ENCODE measurements around the gene ILK.

The ILK gene

GRCh38 chr11:6584528-6584927 is 19.0 kb upstream of the ILK start:
- Histone ChIP-seq H3K27ac (ENCODE audit: low read length, poor library complexity, severe bottlenecking) (no peak overlapping the region), H3K18ac (ENCODE audit: low read depth in 1 of 2, low read length in 2 of 2) (no peak overlapping the region), H4K91ac (ENCODE audit: low read length) (no peak overlapping the region), H3K14ac (ENCODE audit: low read length in 2 of 2) (no peak overlapping the region), H3K4me3 (ENCODE audit: insufficient read depth in 1 of 2, low read depth in 1 of 2, low read length in 2 of 2) (no peak overlapping the region), H3K9me3 (ENCODE audit: control insufficient read depth, low read length) (peaks cover 17% of the 10 kb centered on the region), H2AFZ (ENCODE audit: low read depth, low read length) (no peak overlapping the region), H3K79me1 (replicated peaks; ENCODE audit: low read length, poor library complexity, severe bottlenecking) (peaks cover 9% of the 10 kb centered on the region), H3K9ac (ENCODE audit: low read length) (no peak overlapping the region), H3K23ac (ENCODE audit: low read length in 2 of 2) (no peak overlapping the region), H2BK5ac (ENCODE audit: low read depth, low read length, poor library complexity, severe bottlenecking) (no peak overlapping the region), H3K4me2 (ENCODE audit: low read length, poor library complexity, severe bottlenecking) (no peak overlapping the region), H2BK12ac (ENCODE audit: low read length in 2 of 2) (no peak overlapping the region), H3K4ac (ENCODE audit: low read depth in 1 of 2, low read length in 2 of 2) (no peak overlapping the region), H4K8ac (ENCODE audit: low read length) (no peak overlapping the region), H2BK120ac (ENCODE audit: low read depth, low read length) (no peak overlapping the region), H3K27me3 (ENCODE audit: control insufficient read depth in 1 of 2, insufficient read depth in 1 of 2, low read length in 2 of 2) (no peaks in the 10 kb centered on the region), H3K36me3 (ENCODE audit: control insufficient read depth in 1 of 2, insufficient read depth in 2 of 2, low read depth in 1 of 2, low read length in 2 of 2) (peaks cover 7 to 17% of the 10 kb centered on the region in 2 experiments), H2BK15ac (ENCODE audit: low read depth, poor library complexity, severe bottlenecking) (no peak overlapping the region), H3K4me1 (ENCODE audit: control insufficient read depth, insufficient read depth, low read depth, low read length) (peaks cover 11% of the 10 kb centered on the region), H2AK5ac (ENCODE audit: low read length, severe bottlenecking) (no peak overlapping the region)
- DNase-seq, result no peak
- WGBS, result 92% methylated on average over 3 of the region's 4 CpGs

- H2BK12ac ChIP-seq (ENCODE audit: low read length in 2 of 2), result no peak overlapping the region
- H2AFZ ChIP-seq (ENCODE audit: low read depth, low read length), result no peak overlapping the region
- no peak overlapping the region for H2BK5ac ChIP-seq (ENCODE audit: low read depth, low read length, poor library complexity, severe bottlenecking)
- peaks cover 4% of the 10 kb centered on the region for H3K79me1 ChIP-seq (replicated peaks; ENCODE audit: low read length, poor library complexity, severe bottlenecking)
- H3K27ac ChIP-seq (ENCODE audit: low read length, poor library complexity, severe bottlenecking), result no peak overlapping the region
- peak; percentile 22 for DNase-seq
- H4K91ac ChIP-seq (ENCODE audit: low read length), result no peak overlapping the region
- WGBS, result 37% methylated on average over 25 of the region's 25 CpGs
- no peak overlapping the region for H2BK15ac ChIP-seq (ENCODE audit: low read depth, poor library complexity, severe bottlenecking)
- H2AK5ac ChIP-seq (ENCODE audit: low read length, severe bottlenecking), result no peak overlapping the region
- H2BK120ac ChIP-seq (ENCODE audit: low read depth, low read length), result no peak overlapping the region
- peaks cover 4 to 5% of the 10 kb centered on the region in 2 experiments for H3K36me3 ChIP-seq (ENCODE audit: control insufficient read depth in 1 of 2, insufficient read depth in 2 of 2, low read depth in 1 of 2, low read length in 2 of 2)
- H4K8ac ChIP-seq (ENCODE audit: low read length), result no peak overlapping the region
- H3K27me3 ChIP-seq (ENCODE audit: control insufficient read depth in 1 of 2, insufficient read depth in 1 of 2, low read length in 2 of 2), result no peaks in the 10 kb centered on the region
- H3K4me3 ChIP-seq (ENCODE audit: insufficient read depth in 1 of 2, low read depth in 1 of 2, low read length in 2 of 2), result peak overlapping the region in 1 of 2 experiments; percentile 3
- H3K4me2 ChIP-seq (ENCODE audit: low read length, poor library complexity, severe bottlenecking), result peak overlapping the region; percentile 62
- H3K14ac ChIP-seq (ENCODE audit: low read length in 2 of 2), result no peak overlapping the region
- H3K4ac ChIP-seq (ENCODE audit: low read depth in 1 of 2, low read length in 2 of 2), result no peak overlapping the region
- H3K4me1 ChIP-seq (ENCODE audit: control insufficient read depth, insufficient read depth, low read depth, low read length), result peaks cover 11% of the 10 kb centered on the region
- peak overlapping the region in 1 of 2 experiments; percentile 28 for H3K18ac ChIP-seq (ENCODE audit: low read depth in 1 of 2, low read length in 2 of 2)
- H3K9ac ChIP-seq (ENCODE audit: low read length), result no peak overlapping the region
- peaks cover 17% of the 10 kb centered on the region for H3K9me3 ChIP-seq (ENCODE audit: control insufficient read depth, low read length)
- H3K23ac ChIP-seq (ENCODE audit: low read length in 2 of 2), result no peak overlapping the region
These were observed 16.9 kb upstream of the ILK start for GRCh38 chr11:6586434-6587359.

GRCh38 chr11:6587360-6587953 is 16.1 kb upstream of the ILK start:
- H2AK5ac ChIP-seq (ENCODE audit: low read length, severe bottlenecking), result no peak overlapping the region
- H2BK12ac ChIP-seq (ENCODE audit: low read length in 2 of 2), result no peak overlapping the region
- H2AFZ ChIP-seq (ENCODE audit: low read depth, low read length), result no peak overlapping the region
- H4K91ac ChIP-seq (ENCODE audit: low read length), result peak overlapping the region; percentile 7
- H3K27ac ChIP-seq (ENCODE audit: low read length, poor library complexity, severe bottlenecking), result no peak overlapping the region
- H3K9ac ChIP-seq (ENCODE audit: low read length), result no peak overlapping the region
- H3K27me3 ChIP-seq (ENCODE audit: control insufficient read depth in 1 of 2, insufficient read depth in 1 of 2, low read length in 2 of 2), result no peaks in the 10 kb centered on the region
- peak overlapping the region in 1 of 2 experiments; percentile 0 for H3K4ac ChIP-seq (ENCODE audit: low read depth in 1 of 2, low read length in 2 of 2)
- H3K9me3 ChIP-seq (ENCODE audit: control insufficient read depth, low read length), result peaks cover 17% of the 10 kb centered on the region
- no peak overlapping the region for H3K18ac ChIP-seq (ENCODE audit: low read depth in 1 of 2, low read length in 2 of 2)
- H2BK120ac ChIP-seq (ENCODE audit: low read depth, low read length), result no peak overlapping the region
- H3K4me2 ChIP-seq (ENCODE audit: low read length, poor library complexity, severe bottlenecking), result no peak overlapping the region
- peak overlapping the region; percentile 77 for H4K8ac ChIP-seq (ENCODE audit: low read length)
- peaks cover 4% of the 10 kb centered on the region for H3K79me1 ChIP-seq (replicated peaks; ENCODE audit: low read length, poor library complexity, severe bottlenecking)
- WGBS, result 86% methylated on average over 11 of the region's 11 CpGs
- peaks cover 4 to 13% of the 10 kb centered on the region in 2 experiments for H3K36me3 ChIP-seq (ENCODE audit: control insufficient read depth in 1 of 2, insufficient read depth in 2 of 2, low read depth in 1 of 2, low read length in 2 of 2)
- H2BK15ac ChIP-seq (ENCODE audit: low read depth, poor library complexity, severe bottlenecking), result no peak overlapping the region
- H2BK5ac ChIP-seq (ENCODE audit: low read depth, low read length, poor library complexity, severe bottlenecking), result no peak overlapping the region
- H3K23ac ChIP-seq (ENCODE audit: low read length in 2 of 2), result peak overlapping the region in 1 of 2 experiments; percentile 77
- H3K4me3 ChIP-seq (ENCODE audit: insufficient read depth in 1 of 2, low read depth in 1 of 2, low read length in 2 of 2), result peak overlapping the region in 1 of 2 experiments; percentile 22
- DNase-seq, result no peak
- H3K14ac ChIP-seq (ENCODE audit: low read length in 2 of 2), result no peak overlapping the region
- H3K4me1 ChIP-seq (ENCODE audit: control insufficient read depth, insufficient read depth, low read depth, low read length), result peaks cover 11% of the 10 kb centered on the region

- Histone ChIP-seq H3K4me1 (ENCODE audit: control insufficient read depth, insufficient read depth, low read depth, low read length) (peaks cover 11% of the 10 kb centered on the region), H3K4me2 (ENCODE audit: low read length, poor library complexity, severe bottlenecking) (no peak overlapping the region), H4K8ac (ENCODE audit: low read length) (no peak overlapping the region), H2AFZ (ENCODE audit: low read depth, low read length) (no peak overlapping the region), H3K27me3 (ENCODE audit: control insufficient read depth in 1 of 2, insufficient read depth in 1 of 2, low read length in 2 of 2) (no peaks in the 10 kb centered on the region), H3K4ac (ENCODE audit: low read depth in 1 of 2, low read length in 2 of 2) (no peak overlapping the region), H2AK5ac (ENCODE audit: low read length, severe bottlenecking) (no peak overlapping the region), H3K14ac (ENCODE audit: low read length in 2 of 2) (no peak overlapping the region), H3K27ac (ENCODE audit: low read length, poor library complexity, severe bottlenecking) (no peak overlapping the region), H2BK120ac (ENCODE audit: low read depth, low read length) (no peak overlapping the region), H2BK15ac (ENCODE audit: low read depth, poor library complexity, severe bottlenecking) (no peak overlapping the region), H3K79me1 (replicated peaks; ENCODE audit: low read length, poor library complexity, severe bottlenecking) (peaks cover 9% of the 10 kb centered on the region), H3K23ac (ENCODE audit: low read length in 2 of 2) (no peak overlapping the region), H3K9ac (ENCODE audit: low read length) (no peak overlapping the region), H3K4me3 (ENCODE audit: insufficient read depth in 1 of 2, low read depth in 1 of 2, low read length in 2 of 2) (no peak overlapping the region), H2BK12ac (ENCODE audit: low read length in 2 of 2) (no peak overlapping the region), H3K36me3 (ENCODE audit: control insufficient read depth in 1 of 2, insufficient read depth in 2 of 2, low read depth in 1 of 2, low read length in 2 of 2) (peaks cover 4 to 16% of the 10 kb centered on the region in 2 experiments), H2BK5ac (ENCODE audit: low read depth, low read length, poor library complexity, severe bottlenecking) (no peak overlapping the region), H3K9me3 (ENCODE audit: control insufficient read depth, low read length) (peaks cover 17% of the 10 kb centered on the region), H3K18ac (ENCODE audit: low read depth in 1 of 2, low read length in 2 of 2) (no peak overlapping the region), H4K91ac (ENCODE audit: low read length) (no peak overlapping the region)
- no CpG with 5 or more reads among the region's 1 CpG for WGBS
- DNase-seq, result no peak
These were observed 15.6 kb upstream of the ILK start for GRCh38 chr11:6588018-6588417.
